Epidermal melanocyte (primary cell): ENCODE measurements around the gene BEAN1.
"Not testable (repeated sequence)": the region's sequence is repeated elsewhere in the genome, so short reads cannot be mapped to it uniquely, and the experiment has no call there.

Experiments used
- DNase-seq: peaks from one replicate; pipeline ENCODE4 v3.0.0; 2011; ENCODE audit warnings: low spot score; ENCODE audit not compliant: insufficient read length

Gene BEAN1

GRCh38 chr16:66484453-66485213 lies 57.5 kb downstream of the BEAN1 start:
- DNase-seq: no peak

GRCh38 chr16:66485376-66485775 lies 58.3 kb downstream of the BEAN1 start:
- no peak for DNase-seq

GRCh38 chr16:66486199-66486772 lies 59.2 kb downstream of the BEAN1 start:
- DNase-seq: no peak

- no peak for DNase-seq
Observed at GRCh38 chr16:66486773-66487579, 59.9 kb downstream of the BEAN1 start.

- no peak for DNase-seq
Observed at GRCh38 chr16:66487580-66488275, 60.6 kb downstream of the BEAN1 start.

- DNase-seq: no peak
Observed at GRCh38 chr16:66488505-66488904, 61.4 kb downstream of the BEAN1 start.

- DNase-seq: no peak
Observed at GRCh38 chr16:66489385-66489784, 62.3 kb downstream of the BEAN1 start.

- no peak for DNase-seq
Observed at GRCh38 chr16:66489818-66490217, 62.7 kb downstream of the BEAN1 start.

- no peak for DNase-seq
Observed at GRCh38 chr16:66490774-66491715, 64.0 kb downstream of the BEAN1 start.

DNA sequence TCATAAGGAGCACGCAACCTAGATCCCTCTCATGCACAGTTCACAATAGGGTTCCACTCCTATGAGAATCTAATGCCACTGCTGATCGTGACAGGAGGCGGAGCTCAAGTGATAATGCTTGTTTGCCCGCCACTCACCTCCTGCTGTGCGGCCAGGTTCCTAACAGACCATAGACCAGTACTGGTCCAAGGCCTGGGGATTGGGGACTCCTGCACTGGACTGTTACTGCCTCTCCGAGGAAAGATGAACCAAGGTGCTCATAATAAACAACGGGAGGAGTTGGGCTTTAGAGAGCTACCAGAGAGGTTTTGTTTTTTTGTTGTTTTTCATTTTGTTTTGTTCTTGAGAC lies 64.6 kb downstream of the BEAN1 start:
- no peak for DNase-seq

- no peak for DNase-seq
Observed at GRCh38 chr16:66493490-66494401, 66.7 kb downstream of the BEAN1 start.

DNA sequence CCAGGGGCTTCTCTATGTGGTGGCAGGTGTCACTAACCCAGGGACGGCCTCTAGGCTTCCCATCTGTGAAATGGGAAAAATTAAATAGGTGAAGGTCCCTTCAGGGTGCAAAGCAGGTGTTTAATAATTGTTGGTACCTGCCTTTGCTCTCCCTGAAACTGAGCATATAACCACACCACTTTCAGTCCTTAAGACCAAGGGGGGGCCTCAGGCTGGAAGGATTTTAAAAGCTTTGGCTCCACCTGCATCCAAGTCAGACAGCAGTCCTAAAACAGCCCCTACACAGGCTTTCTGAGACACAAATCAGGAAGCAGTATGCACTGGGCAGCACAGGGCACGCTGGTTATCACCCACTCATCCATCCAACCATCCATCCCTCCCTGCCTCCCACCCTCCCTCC lies 67.8 kb downstream of the BEAN1 start:
- DNase-seq: no peak

- no peak for DNase-seq
Observed at GRCh38 chr16:66495440-66495839, 68.3 kb downstream of the BEAN1 start.

DNA sequence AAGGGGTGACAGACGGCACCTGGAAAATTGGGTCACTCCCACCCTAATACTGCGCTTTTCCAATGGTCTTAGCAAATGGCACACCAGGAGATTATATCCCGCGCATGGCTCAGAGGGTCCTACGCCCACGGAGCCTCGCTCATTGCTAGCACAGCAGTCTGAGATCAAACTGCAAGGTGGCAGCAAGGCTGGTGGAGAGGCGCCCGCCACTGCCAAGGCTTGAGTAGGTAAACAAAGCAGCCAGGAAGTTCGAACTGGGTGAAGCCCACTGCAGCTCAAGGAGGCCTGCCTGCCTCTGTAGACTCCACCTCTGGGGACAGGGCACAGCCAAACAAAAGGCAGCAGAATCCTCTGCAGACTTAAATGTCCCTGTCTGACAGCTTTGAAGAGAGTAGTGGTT lies 69.1 kb downstream of the BEAN1 start:
- DNase-seq: not testable (repeated sequence)

- not testable (repeated sequence) for DNase-seq
Observed at GRCh38 chr16:66497921-66498320, 70.8 kb downstream of the BEAN1 start.

DNA sequence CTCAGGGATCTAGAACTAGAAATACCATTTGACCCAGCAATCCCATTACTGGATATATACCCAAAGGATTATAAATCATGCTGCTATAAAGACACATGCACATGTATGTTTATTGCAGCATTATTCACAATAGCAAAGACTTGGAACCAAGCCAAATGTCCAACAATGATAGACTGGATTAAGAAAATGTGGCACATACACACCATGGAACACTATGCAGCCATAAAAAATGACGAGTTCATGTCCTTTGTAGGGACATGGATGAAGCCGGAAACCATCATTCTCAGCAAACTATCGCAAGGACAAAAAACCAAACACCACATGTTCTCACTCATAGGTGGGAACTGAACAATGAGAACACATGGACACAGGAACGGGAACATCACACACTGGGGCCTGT lies 74.5 kb downstream of the BEAN1 start:
- DNase-seq: not testable (repeated sequence)

- DNase-seq: no peak
Observed at GRCh38 chr16:66502020-66502913, 75.2 kb downstream of the BEAN1 start.

- no peak for DNase-seq
Observed at GRCh38 chr16:66503030-66503429, 75.9 kb downstream of the BEAN1 start.

DNA sequence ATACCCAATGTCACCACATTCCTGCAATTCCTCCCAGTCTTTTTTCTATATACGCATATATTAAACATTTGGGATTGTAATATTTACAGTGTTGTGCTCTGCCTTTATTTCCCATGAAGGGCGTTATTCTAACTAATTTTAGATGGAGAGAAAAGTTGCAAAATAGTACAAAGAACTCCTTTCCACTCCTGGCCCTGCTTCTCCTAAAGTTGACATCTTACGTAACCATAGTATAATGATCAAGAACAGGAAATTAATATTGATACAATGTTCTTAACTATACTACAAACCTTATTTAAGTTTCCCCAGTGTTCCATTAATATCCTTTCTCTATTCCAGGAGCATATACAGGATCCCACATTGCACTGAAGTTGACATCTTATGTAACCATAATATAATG lies 76.5 kb downstream of the BEAN1 start:
- DNase-seq: no peak
